Measurements from ENCODE around the gene NRSN2.

GRCh38 chr20:358891-359555 is 12.1 kb downstream of the NRSN2 start:
- TF ChIP-seq CTCF (IDR thresholded peaks at IDR 0.05) = no peak
- no peak for TF ChIP-seq POLR2A (IDR thresholded peaks at IDR 0.05)
